ENCODE results near the gene MYL12A. TPM values are rescaled to one million over a fixed set of nuclear protein-coding genes. Genes with fewer than 3 reads are reported as not detected.

The MYL12A gene
- total and polyA plus RNA-seq, 2 of the 4 experiments (the other 2 are of a cell fraction): 549 to 580 TPM

- no peaks in the 10 kb centered on the region for H3K36me3 ChIP-seq (ENCODE audit: control insufficient read depth, insufficient read depth, low read length)
- BruUV-seq (replicated peaks): no TSS peak
- H3K79me1 ChIP-seq (ENCODE audit: low read depth in 1 of 2, low read length in 2 of 2): no peaks in the 10 kb centered on the region
- no peak for TF ChIP-seq RFX5 (IDR thresholded peaks at IDR 0.05; ENCODE audit: low read depth, low read length)
- no peak for TF ChIP-seq CTCF (conservative IDR thresholded peaks at IDR 0.05; ENCODE audit: low read depth, low read length)
- TF ChIP-seq RCOR1 (IDR thresholded peaks at IDR 0.05; ENCODE audit: insufficient replicate concordance, low read length): no peak
- no peak for TF ChIP-seq MAFK (IDR thresholded peaks at IDR 0.05; ENCODE audit: low read depth, low read length)
- no peak for TF ChIP-seq USF2 (IDR thresholded peaks at IDR 0.05; ENCODE audit: low read depth, low read length)
- no peak for TF ChIP-seq SMC3 (IDR thresholded peaks at IDR 0.05; ENCODE audit: low read depth, low read length)
- TF ChIP-seq CEBPB (IDR thresholded peaks at IDR 0.05; ENCODE audit: low read depth, low read length): no peak
- TF ChIP-seq MXI1 (IDR thresholded peaks at IDR 0.05; ENCODE audit: borderline replicate concordance, low read depth, low read length): no peak
- no peak for TF ChIP-seq POLR2A (IDR thresholded peaks at IDR 0.05; ENCODE audit: low read depth, low read length)
- no peak for TF ChIP-seq NFE2L2 (IDR thresholded peaks at IDR 0.05; ENCODE audit: low read depth, low read length)
- TF ChIP-seq RAD21 (IDR thresholded peaks at IDR 0.05; ENCODE audit: low read length): no peak
- no peak for TF ChIP-seq ELK1 (IDR thresholded peaks at IDR 0.05; ENCODE audit: borderline replicate concordance, low read depth, low read length)
- no peak for TF ChIP-seq CHD1 (IDR thresholded peaks at IDR 0.05; ENCODE audit: low read depth, low read length)
- TF ChIP-seq BHLHE40 (IDR thresholded peaks at IDR 0.05; ENCODE audit: low read depth, low read length): no peak
- TF ChIP-seq FOS (IDR thresholded peaks at IDR 0.05; ENCODE audit: low read depth, low read length): no peak
- no peak for TF ChIP-seq MAZ (IDR thresholded peaks at IDR 0.05; ENCODE audit: borderline replicate concordance, low read depth, low read length)
- H3K9me3 ChIP-seq (ENCODE audit: control insufficient read depth, insufficient read depth, low read length): no peaks in the 10 kb centered on the region
- H3K23ac ChIP-seq (ENCODE audit: low read depth, low read length): no peak overlapping the region
- no peak overlapping the region for H4K91ac ChIP-seq (ENCODE audit: insufficient read depth, low read depth, low read length)
- no peak overlapping the region for H2AFZ ChIP-seq (replicated peaks; ENCODE audit: low read length, poor library complexity)
- no peak overlapping the region for H3K9ac ChIP-seq (ENCODE audit: low read depth, low read length)
- H3K27me3 ChIP-seq (ENCODE audit: control insufficient read depth, insufficient read depth, low read length): peaks cover 11% of the 10 kb centered on the region
- WGBS, 2 experiments (ENCODE audit: extremely low coverage in 2 of 2, insufficient read length in 1 of 2): 86% methylated on average over 2 of the region's 3 CpGs; no CpG with 5 or more reads in 1 of the 2 experiments
- H2BK120ac ChIP-seq (ENCODE audit: low read depth, low read length): no peak overlapping the region
- no peaks in the 10 kb centered on the region for H3K9me1 ChIP-seq (ENCODE audit: insufficient read depth, low read length)
- no peaks in the 10 kb centered on the region for H3K4me1 ChIP-seq (ENCODE audit: control insufficient read depth, insufficient read depth, low read length)
- ChIA-PET CTCF (no interaction called here), POLR2A (ENCODE audit: unreplicated experiment) (no interaction called here)
- H2BK20ac ChIP-seq (ENCODE audit: low read depth, low read length): no peak overlapping the region
- DNase-seq (no peak), ATAC-seq (ENCODE audit: low read depth) (no peak)
- no peak overlapping the region for H3K14ac ChIP-seq (replicated peaks; ENCODE audit: low read depth, low read length)
- H3K4me2 ChIP-seq (ENCODE audit: low read depth, low read length): no peak overlapping the region
- H2AK5ac ChIP-seq (ENCODE audit: low read depth, low read length): no peak overlapping the region
- no peak overlapping the region for H3K4ac ChIP-seq (ENCODE audit: low read depth, low read length)
- intact Hi-C loops (cut with micrococcal nuclease) (no loop called here), dilution Hi-C loops (cut with HindIII; ENCODE audit: low sequenced_read_pairs, unreplicated experiment) (no loop called here), in situ Hi-C loops (cut with MboI; ENCODE audit: low sequenced_read_pairs) (no loop called here)
- no peaks in the 10 kb centered on the region for H4K20me1 ChIP-seq (ENCODE audit: insufficient read depth, low read length)
- H3K4me3 ChIP-seq (ENCODE audit: insufficient read depth, low read depth, low read length): no peak overlapping the region
- H3K56ac ChIP-seq (ENCODE audit: extremely low read depth, insufficient read depth, low read length): no peak overlapping the region
- H4K8ac ChIP-seq (ENCODE audit: low read depth in 2 of 2, low read length in 2 of 2): no peak overlapping the region
- H2AK9ac ChIP-seq (replicated peaks; ENCODE audit: low read depth, low read length, poor library complexity): no peak overlapping the region
- H4K5ac ChIP-seq (ENCODE audit: low read depth, low read length): no peak overlapping the region
- no peak overlapping the region for H2BK5ac ChIP-seq (ENCODE audit: low read depth, low read length, poor library complexity, severe bottlenecking)
- no peak overlapping the region for H3K27ac ChIP-seq (ENCODE audit: insufficient read depth, low read length)
- no peak overlapping the region for H2BK15ac ChIP-seq (ENCODE audit: low read depth, low read length)
- no peak overlapping the region for H3K18ac ChIP-seq (ENCODE audit: low read depth, low read length)
Observed at GRCh38 chr18:3224223-3224622, 23.4 kb upstream of the MYL12A start.

Data from IMR-90 (cell line).